K562 (cell line): ENCODE measurements around the gene OR14A16. TPM values are rescaled to one million over a fixed set of nuclear protein-coding genes. Genes with fewer than 3 reads are reported as not detected.

ENCODE experiments used
- ATAC-seq: fragments of 200-7000 bp; cut with Tn5 transposase; 3 replicates; pipeline ENCODE4 v1.9.1; 2020; ENCODE audit warnings: moderate library complexity
- BruUV-seq: library from RNA; stranded (reverse); fragments of 400-500 nt; replicated peaks from 2 replicates; lab custom pipeline; 2021; lab: Mats Ljungman, UMichigan
- CTCF ChIA-PET: fragments of 300-600 bp; formaldehyde crosslinking; extraction: SDS; loops from one replicate; lab custom pipeline; 2021; ENCODE audit warnings: low intra/inter-chr PET ratio; lab: Yijun Ruan, JAX
- POLR2A ChIA-PET: fragments of 300-600, 350-650 bp; sonication (Branson Sonifier 250); formaldehyde crosslinking; extraction: SDS; loops from one replicate; lab custom pipeline; 2021; ENCODE audit warnings: antibody characterized with exemption, inconsistent platforms; lab: Yijun Ruan, JAX
- DNase-seq, 4 experiments: peaks; one replicate each; pipeline versions ENCODE4 v3.0.0 to v3.0.0-alpha.2; 2011 to 2018; ENCODE audit warnings: low spot score in 3 of 4, mixed read lengths in 3 of 4; ENCODE audit errors: extremely low read depth in 1 of 4
- FAIRE-seq: peaks from 2 replicates; lab custom pipeline; 2011; peaks lifted over from hg19 to GRCh38; lab: Jason Lieb, UNC
- H2AFZ ChIP-seq: 2 replicates; pipeline ENCODE4 v1.6.0; 2011; ENCODE audit warnings: low read depth, low read length, control low read depth, inconsistent platforms
- H3K27ac ChIP-seq: fragments of 200-600 bp; 3 replicates; pipeline ENCODE4 v1.8.0; 2011; ENCODE audit warnings: low read depth, mild to moderate bottlenecking, control low read depth, inconsistent platforms, low read length, moderate library complexity, mixed read lengths; ENCODE audit errors: extremely low read depth
- H3K27me3 ChIP-seq, 2 experiments: fragments of 300-600 bp in 1 of 2; 2 replicates in 1 of 2; 3 replicates in 1 of 2; pipeline versions ENCODE4 v1.6.0 to v1.8.0; 2011; ENCODE audit warnings: inconsistent platforms in 2 of 2, low read length in 2 of 2, mild to moderate bottlenecking in 1 of 2, mixed read lengths in 1 of 2, moderate library complexity in 1 of 2; ENCODE audit not compliant: control insufficient read depth in 2 of 2, insufficient read depth in 2 of 2
- H3K36me3 ChIP-seq: fragments of 300-600 bp; 3 replicates; pipeline ENCODE4 v1.8.0; 2011; ENCODE audit warnings: mild to moderate bottlenecking, low read length, inconsistent platforms; ENCODE audit not compliant: control insufficient read depth, insufficient read depth
- H3K4me1 ChIP-seq, 2 experiments: fragments of 200-600 bp in 1 of 2; replicated peaks in 1 of 2; 2 replicates in 1 of 2; 3 replicates in 1 of 2; pipeline versions ENCODE4 v1.5.1 to v1.8.0; 2011; ENCODE audit warnings: inconsistent platforms in 2 of 2, low read length in 2 of 2, mild to moderate bottlenecking in 1 of 2, mixed read lengths in 1 of 2, moderate library complexity in 1 of 2; ENCODE audit not compliant: control insufficient read depth in 2 of 2, insufficient read depth in 2 of 2
- H3K4me2 ChIP-seq: 2 replicates; pipeline ENCODE4 v1.6.1; 2011; ENCODE audit warnings: low read length, control low read depth, inconsistent platforms, mixed read lengths; ENCODE audit not compliant: insufficient read depth
- H3K4me3 ChIP-seq: fragments of 200-600 bp; sonication (generic), shearing (Covaris generic); 2 replicates; pipeline ENCODE4 v1.5.1; 2016; ENCODE audit warnings: control low read depth, inconsistent platforms
- H3K79me2 ChIP-seq: fragments of 200-600 bp; 3 replicates; pipeline ENCODE4 v1.8.0; 2011; ENCODE audit warnings: low read length, inconsistent platforms; ENCODE audit not compliant: control insufficient read depth, insufficient read depth
- H3K9ac ChIP-seq, 2 experiments: 2 replicates each; pipeline versions ENCODE4 v1.6.0 to v1.6.1; 2011; ENCODE audit warnings: low read depth in 2 of 2, low read length in 2 of 2, control low read depth in 1 of 2, inconsistent platforms in 1 of 2, mild to moderate bottlenecking in 1 of 2, mixed read lengths in 1 of 2; ENCODE audit not compliant: insufficient read depth in 1 of 2
- H3K9me1 ChIP-seq: one replicate; pipeline ENCODE4 v1.6.0; 2011; ENCODE audit warnings: inconsistent platforms, mild to moderate bottlenecking, low read length, moderate library complexity; ENCODE audit not compliant: control insufficient read depth, insufficient read depth
- H3K9me3 ChIP-seq: replicated peaks from 2 replicates; pipeline ENCODE4 v1.5.1; 2011; ENCODE audit warnings: low read depth, low read length, inconsistent platforms; ENCODE audit not compliant: control insufficient read depth, insufficient read depth
- H4K20me1 ChIP-seq: replicated peaks from 2 replicates; pipeline ENCODE4 v1.6.1; 2011; ENCODE audit warnings: low read length, inconsistent platforms, mixed read lengths; ENCODE audit not compliant: control insufficient read depth, insufficient read depth
- CAMTA2 ChIP-seq: fragments of 250-450 bp; sonication (Bioruptor Pico); conservative IDR thresholded peaks from 2 replicates; pipeline ENCODE4 v1.5.1; 2022
- CBX3 ChIP-seq, 2 experiments: IDR thresholded peaks; 1 replicate in 1 of 2; 2 replicates in 1 of 2; pipeline ENCODE4 v1.6.1; 2012; ENCODE audit warnings: inconsistent platforms in 2 of 2, low read length in 2 of 2, borderline replicate concordance in 1 of 2, control low read depth in 1 of 2
- CEBPB ChIP-seq: fragments of 450-650 bp; IDR thresholded peaks from 2 replicates; pipeline ENCODE4 v1.6.1; 2016; ENCODE audit warnings: missing genetic modification characterization, missing compliant biosample characterization
- WGBS: fragments of 100-300 bp; shearing (Covaris generic); methylation state at CpG from one replicate; pipeline ENCODE4 v1.1.6; 2016; ENCODE audit warnings: low coverage, mixed read lengths; ENCODE audit not compliant: insufficient coverage; ENCODE audit errors: missing lambda C conversion rate; 5-methylcytosine and 5-hydroxymethylcytosine counted together
- in situ Hi-C: fragments of 300-500 bp; cut with MboI; formaldehyde crosslinking; loops from 4 replicates; pipeline ENCODE4 v1.15.0; 2018; ENCODE audit warnings: inconsistent platforms, mixed read lengths
- intact Hi-C: fragments of 100-400 bp; cut with micrococcal nuclease; formaldehyde crosslinking; loops from 2 replicates; pipeline ENCODE4 v1.14.2; 2022
- polyA plus RNA-seq, 8 experiments: library from polyadenylated mRNA; depleted of rRNA in 4 of 8; stranded (reverse) in 5 of 8; unstranded in 3 of 8; fragments of >200 nt; fragmentation: Nextera tagmentation in 2 of 8; fragmentation: Illumina TruSeq in 1 of 8; extraction: Ambion mirVana in 2 of 8; extraction: Trizol in 1 of 8; gene quantifications; 2 replicates each; pipeline versions ENCODE4 v1.2.1 to v1.2.3, GENCODE V29; 2011 to 2014; ENCODE audit warnings: inconsistent platforms in 1 of 8, missing spikeins in 1 of 8
- total RNA-seq, 7 experiments: library from RNA; depleted of rRNA in 6 of 7; stranded (reverse); fragments of >200 nt in 6 of 7; fragmentation: Illumina TruSeq in 2 of 7; extraction: Trizol in 2 of 7; gene quantifications; 2 replicates each; pipeline versions ENCODE4 v1.2.1 to v1.2.3, GENCODE V29; 2011 to 2021; ENCODE audit warnings: low replicate concordance in 1 of 7
- TF ChIP-seq, protein P1 (sequence below): sonication (generic); formaldehyde crosslinking; IDR thresholded peaks from 2 replicates; pipeline ENCODE4 v1.8.1; 2023; ENCODE audit warnings: mild to moderate bottlenecking, missing genetic modification reagents, moderate library complexity
- TF ChIP-seq, protein P2 (sequence below): sonication (generic); formaldehyde crosslinking; IDR thresholded peaks from 2 replicates; pipeline ENCODE4 v1.8.0; 2022; ENCODE audit warnings: missing genetic modification reagents, mild to moderate bottlenecking, borderline replicate concordance
- TF ChIP-seq, protein P3 (sequence below): sonication (generic); formaldehyde crosslinking; IDR thresholded peaks from 2 replicates; pipeline ENCODE4 v1.9.0; 2022; ENCODE audit warnings: mild to moderate bottlenecking, missing genetic modification reagents

OR14A16 gene
- total and polyA plus RNA-seq, 9 of the 15 experiments (the other 6 are each of a cell fraction or from before 2014, with no cell fraction given), result not detected

DNA sequence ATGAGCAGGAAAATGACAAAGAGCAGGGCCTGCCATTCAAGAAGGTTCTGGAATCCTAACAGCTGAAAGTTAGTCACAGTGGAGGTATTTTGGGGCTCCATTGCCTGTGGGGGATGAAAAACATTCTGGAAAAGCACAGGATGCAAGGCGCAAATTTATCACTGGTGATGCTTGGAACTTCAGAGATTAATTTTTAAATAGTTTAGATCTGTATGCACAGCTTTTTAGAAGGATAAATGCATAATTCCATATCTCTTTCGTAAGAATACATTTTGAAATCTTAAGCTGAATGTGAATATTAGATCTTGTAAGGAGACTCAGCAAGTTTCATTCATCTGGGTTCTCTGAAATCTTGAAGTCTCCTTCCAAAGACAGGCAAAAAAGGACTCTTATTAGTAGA lies 17.9 kb upstream of the OR14A16 start, which contains the start of gene OR11L1:
TSS of gene OR11L1 (minus strand) at position 101 of the 400 bp plus-strand sequence. CDS start at position 101, 0 bp downstream.
- POLR2A ChIA-PET, result interaction anchor here (1.2 kb wide), 1 partner anchor 11 kb away, joined by 3 read pairs; no protein-coding TSS in a partner anchor
- Histone ChIP-seq H3K9ac (no peak within 1 kb of the TSS), H3K9me3 (no peaks in the 10 kb centered on the region)
- TF ChIP-seq CAMTA2 (CRISPR knock-in tag) (no peak), CBX3 (IDR thresholded peaks at IDR 0.05; ENCODE audit: borderline replicate concordance in 1 of 2, low read length in 2 of 2) (no peak), CEBPB (tag) (no peak)
- TF ChIP-seq, protein P1, sequence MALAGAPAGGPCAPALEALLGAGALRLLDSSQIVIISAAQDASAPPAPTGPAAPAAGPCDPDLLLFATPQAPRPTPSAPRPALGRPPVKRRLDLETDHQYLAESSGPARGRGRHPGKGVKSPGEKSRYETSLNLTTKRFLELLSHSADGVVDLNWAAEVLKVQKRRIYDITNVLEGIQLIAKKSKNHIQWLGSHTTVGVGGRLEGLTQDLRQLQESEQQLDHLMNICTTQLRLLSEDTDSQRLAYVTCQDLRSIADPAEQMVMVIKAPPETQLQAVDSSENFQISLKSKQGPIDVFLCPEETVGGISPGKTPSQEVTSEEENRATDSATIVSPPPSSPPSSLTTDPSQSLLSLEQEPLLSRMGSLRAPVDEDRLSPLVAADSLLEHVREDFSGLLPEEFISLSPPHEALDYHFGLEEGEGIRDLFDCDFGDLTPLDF, result no peak
- TF ChIP-seq, protein P2, sequence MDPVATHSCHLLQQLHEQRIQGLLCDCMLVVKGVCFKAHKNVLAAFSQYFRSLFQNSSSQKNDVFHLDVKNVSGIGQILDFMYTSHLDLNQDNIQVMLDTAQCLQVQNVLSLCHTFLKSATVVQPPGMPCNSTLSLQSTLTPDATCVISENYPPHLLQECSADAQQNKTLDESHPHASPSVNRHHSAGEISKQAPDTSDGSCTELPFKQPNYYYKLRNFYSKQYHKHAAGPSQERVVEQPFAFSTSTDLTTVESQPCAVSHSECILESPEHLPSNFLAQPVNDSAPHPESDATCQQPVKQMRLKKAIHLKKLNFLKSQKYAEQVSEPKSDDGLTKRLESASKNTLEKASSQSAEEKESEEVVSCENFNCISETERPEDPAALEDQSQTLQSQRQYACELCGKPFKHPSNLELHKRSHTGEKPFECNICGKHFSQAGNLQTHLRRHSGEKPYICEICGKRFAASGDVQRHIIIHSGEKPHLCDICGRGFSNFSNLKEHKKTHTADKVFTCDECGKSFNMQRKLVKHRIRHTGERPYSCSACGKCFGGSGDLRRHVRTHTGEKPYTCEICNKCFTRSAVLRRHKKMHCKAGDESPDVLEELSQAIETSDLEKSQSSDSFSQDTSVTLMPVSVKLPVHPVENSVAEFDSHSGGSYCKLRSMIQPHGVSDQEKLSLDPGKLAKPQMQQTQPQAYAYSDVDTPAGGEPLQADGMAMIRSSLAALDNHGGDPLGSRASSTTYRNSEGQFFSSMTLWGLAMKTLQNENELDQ (CRISPR knock-in tag), result no peak
- TF ChIP-seq, protein P3, sequence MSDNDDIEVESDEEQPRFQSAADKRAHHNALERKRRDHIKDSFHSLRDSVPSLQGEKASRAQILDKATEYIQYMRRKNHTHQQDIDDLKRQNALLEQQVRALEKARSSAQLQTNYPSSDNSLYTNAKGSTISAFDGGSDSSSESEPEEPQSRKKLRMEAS (CRISPR knock-in tag), result no peak
- TF ChIP-seq, all 486 proteins: peak for 0
- CTCF ChIA-PET, result no interaction called here
- intact Hi-C loops, result no loop called here
- FAIRE-seq (no peak), ATAC-seq (no peak), DNase-seq (no peak)
- H3K79me2 ChIP-seq, result no peaks in the 10 kb centered on the region
- H3K4me1 ChIP-seq, result peaks cover 0 to 15% of the 10 kb centered on the region in 2 experiments; a peak in 4 of 5 replicates
- H3K27me3 ChIP-seq, result peaks cover 0 to 3% of the 10 kb centered on the region in 2 experiments; a peak in 1 of 5 replicates
- in situ Hi-C loops, result no loop called here
- 38% methylated on average over 2 of the region's 2 CpGs for WGBS
- H2AFZ ChIP-seq, result no peak within 1 kb of the TSS; the same call in none of the 2 replicates
- H4K20me1 ChIP-seq, result no peaks in the 10 kb centered on the region
- H3K27ac ChIP-seq, result no peak within 1 kb of the TSS
- H3K4me2 ChIP-seq, result no peak within 1 kb of the TSS
- BruUV-seq, result no TSS peak
- no peaks in the 10 kb centered on the region for H3K9me1 ChIP-seq
- H3K36me3 ChIP-seq, result no peaks in the 10 kb centered on the region
- H3K4me3 ChIP-seq, result no peak within 1 kb of the TSS
